ENCODE data around the gene SAT2. TPM values are rescaled to one million over a fixed set of nuclear protein-coding genes. Genes with fewer than 3 reads are reported as not detected.
A peak's percentile ranks its signal among the peaks of the same experiment; 100 is the strongest.

The SAT2 gene
- total RNA-seq, 1 donor from 2014 or later, result 47.2 TPM

DNA sequence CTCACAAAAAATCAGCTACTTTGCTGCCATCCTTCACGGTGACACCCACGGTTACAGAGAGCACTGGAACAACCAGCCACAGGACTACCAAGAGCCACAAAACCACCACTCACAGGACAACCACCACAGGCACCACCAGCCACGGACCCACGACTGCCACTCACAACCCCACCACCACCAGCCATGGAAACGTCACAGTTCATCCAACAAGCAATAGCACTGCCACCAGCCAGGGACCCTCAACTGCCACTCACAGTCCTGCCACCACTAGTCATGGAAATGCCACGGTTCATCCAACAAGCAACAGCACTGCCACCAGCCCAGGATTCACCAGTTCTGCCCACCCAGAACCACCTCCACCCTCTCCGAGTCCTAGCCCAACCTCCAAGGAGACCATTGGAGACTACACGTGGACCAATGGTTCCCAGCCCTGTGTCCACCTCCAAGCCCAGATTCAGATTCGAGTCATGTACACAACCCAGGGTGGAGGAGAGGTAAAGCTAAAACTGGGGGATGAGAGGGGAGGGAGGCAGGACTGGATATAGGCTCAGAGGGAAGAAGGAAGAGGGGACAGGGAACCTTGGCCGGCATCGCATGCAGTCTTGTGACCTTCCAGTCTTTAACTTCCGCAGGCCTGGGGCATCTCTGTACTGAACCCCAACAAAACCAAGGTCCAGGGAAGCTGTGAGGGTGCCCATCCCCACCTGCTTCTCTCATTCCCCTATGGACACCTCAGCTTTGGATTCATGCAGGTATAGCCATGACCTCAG lies 47.6 kb downstream of the SAT2 start:
- Histone ChIP-seq H3K9ac (ENCODE audit: low read length) (peak overlapping the region; percentile 42), H3K9me3 (ENCODE audit: insufficient read depth, low read depth, low read length) (no peaks in the 10 kb centered on the region), H3K79me2 (ENCODE audit: insufficient read depth, low read length) (peaks cover 69% of the 10 kb centered on the region), H3K4me3 (ENCODE audit: insufficient read depth, low read depth, low read length) (no peak overlapping the region), H4K20me1 (ENCODE audit: insufficient read depth, low read length) (peaks cover 56% of the 10 kb centered on the region), H3K36me3 (ENCODE audit: insufficient read depth, low read length) (peaks cover 38% of the 10 kb centered on the region), H2AFZ (ENCODE audit: low read depth, low read length) (no peak overlapping the region), H3K4me1 (ENCODE audit: insufficient read depth, low read length) (peaks cover 46% of the 10 kb centered on the region), H3K4me2 (ENCODE audit: low read length) (peak overlapping the region; percentile 61), H3K27ac (ENCODE audit: low read depth, low read length) (peak overlapping the region; percentile 60), H3K27me3 (ENCODE audit: insufficient read depth, low read length) (no peaks in the 10 kb centered on the region)
- FAIRE-seq, result no peak
- Mint-ChIP-seq H3K4me1 (ENCODE audit: low read depth, unreplicated experiment) (peaks cover 55% of the 10 kb centered on the region), H3K27me3 (ENCODE audit: low read depth, unreplicated experiment) (no peaks in the 10 kb centered on the region), H3K9me3 (ENCODE audit: unreplicated experiment) (no peaks in the 10 kb centered on the region), H3K27ac (ENCODE audit: unreplicated experiment) (peak overlapping the region; percentile 83), H3K36me3 (ENCODE audit: low read depth, unreplicated experiment) (peaks cover 42% of the 10 kb centered on the region), H3K4me3 (ENCODE audit: unreplicated experiment) (peak overlapping the region; percentile 30)
- no peak for DNase-seq (ENCODE audit: low read depth)
- TF ChIP-seq EZH2 (IDR thresholded peaks at IDR 0.05; ENCODE audit: insufficient read depth, low read length), result no peak
- TF ChIP-seq, protein P1, sequence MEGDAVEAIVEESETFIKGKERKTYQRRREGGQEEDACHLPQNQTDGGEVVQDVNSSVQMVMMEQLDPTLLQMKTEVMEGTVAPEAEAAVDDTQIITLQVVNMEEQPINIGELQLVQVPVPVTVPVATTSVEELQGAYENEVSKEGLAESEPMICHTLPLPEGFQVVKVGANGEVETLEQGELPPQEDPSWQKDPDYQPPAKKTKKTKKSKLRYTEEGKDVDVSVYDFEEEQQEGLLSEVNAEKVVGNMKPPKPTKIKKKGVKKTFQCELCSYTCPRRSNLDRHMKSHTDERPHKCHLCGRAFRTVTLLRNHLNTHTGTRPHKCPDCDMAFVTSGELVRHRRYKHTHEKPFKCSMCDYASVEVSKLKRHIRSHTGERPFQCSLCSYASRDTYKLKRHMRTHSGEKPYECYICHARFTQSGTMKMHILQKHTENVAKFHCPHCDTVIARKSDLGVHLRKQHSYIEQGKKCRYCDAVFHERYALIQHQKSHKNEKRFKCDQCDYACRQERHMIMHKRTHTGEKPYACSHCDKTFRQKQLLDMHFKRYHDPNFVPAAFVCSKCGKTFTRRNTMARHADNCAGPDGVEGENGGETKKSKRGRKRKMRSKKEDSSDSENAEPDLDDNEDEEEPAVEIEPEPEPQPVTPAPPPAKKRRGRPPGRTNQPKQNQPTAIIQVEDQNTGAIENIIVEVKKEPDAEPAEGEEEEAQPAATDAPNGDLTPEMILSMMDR (IDR thresholded peaks at IDR 0.05; ENCODE audit: insufficient read depth, low read depth, low read length), result no peak

DNA sequence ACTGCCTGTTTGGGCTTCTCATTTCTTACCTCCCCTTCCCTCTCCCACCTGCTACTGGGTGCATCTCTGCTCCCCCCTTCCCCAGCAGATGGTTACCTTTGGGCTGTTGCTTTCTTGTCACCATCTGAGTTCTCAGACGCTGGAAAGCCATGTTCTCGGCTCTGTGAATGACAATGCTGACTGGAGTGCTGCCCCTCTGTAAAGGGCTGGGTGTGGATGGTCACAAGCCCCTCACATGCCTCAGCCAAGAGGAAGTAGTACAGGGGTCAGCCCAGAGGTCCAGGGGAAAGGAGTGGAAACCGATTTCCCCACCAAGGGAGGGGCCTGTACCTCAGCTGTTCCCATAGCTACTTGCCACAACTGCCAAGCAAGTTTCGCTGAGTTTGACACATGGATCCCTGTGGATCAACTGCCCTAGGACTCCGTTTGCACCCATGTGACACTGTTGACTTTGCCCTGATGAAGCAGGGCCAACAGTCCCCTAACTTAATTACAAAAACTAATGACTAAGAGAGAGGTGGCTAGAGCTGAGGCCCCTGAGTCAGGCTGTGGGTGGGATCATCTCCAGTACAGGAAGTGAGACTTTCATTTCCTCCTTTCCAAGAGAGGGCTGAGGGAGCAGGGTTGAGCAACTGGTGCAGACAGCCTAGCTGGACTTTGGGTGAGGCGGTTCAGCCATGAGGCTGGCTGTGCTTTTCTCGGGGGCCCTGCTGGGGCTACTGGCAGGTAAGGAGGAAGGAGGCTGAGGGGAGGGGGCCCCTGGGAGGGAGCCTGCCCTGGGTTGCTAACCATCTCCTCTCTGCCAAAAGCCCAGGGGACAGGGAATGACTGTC lies 48.4 kb downstream of the SAT2 start, which contains the start of gene CD68:
TSS of gene CD68 (plus strand) at position 638 of the 833 bp plus-strand sequence. CDS start at position 678, 40 bp downstream.
- Histone ChIP-seq H3K79me2 (ENCODE audit: insufficient read depth, low read length) (peaks cover 69% of the 10 kb centered on the region), H3K4me2 (ENCODE audit: low read length) (peak within 1 kb of the TSS; percentile 61), H3K36me3 (ENCODE audit: insufficient read depth, low read length) (peaks cover 46% of the 10 kb centered on the region), H2AFZ (ENCODE audit: low read depth, low read length) (no peak within 1 kb of the TSS), H4K20me1 (ENCODE audit: insufficient read depth, low read length) (peaks cover 64% of the 10 kb centered on the region), H3K4me3 (ENCODE audit: insufficient read depth, low read depth, low read length) (no peak within 1 kb of the TSS), H3K9ac (ENCODE audit: low read length) (peak within 1 kb of the TSS; percentile 57), H3K4me1 (ENCODE audit: insufficient read depth, low read length) (peaks cover 50% of the 10 kb centered on the region), H3K27ac (ENCODE audit: low read depth, low read length) (peak within 1 kb of the TSS; percentile 60), H3K9me3 (ENCODE audit: insufficient read depth, low read depth, low read length) (no peaks in the 10 kb centered on the region), H3K27me3 (ENCODE audit: insufficient read depth, low read length) (no peaks in the 10 kb centered on the region)
- no peaks in the 10 kb centered on the region for H3K27me3 Mint-ChIP-seq (ENCODE audit: low read depth, unreplicated experiment)
- TF ChIP-seq, protein P1 (IDR thresholded peaks at IDR 0.05; ENCODE audit: insufficient read depth, low read depth, low read length), result no peak
- no peak for TF ChIP-seq EZH2 (IDR thresholded peaks at IDR 0.05; ENCODE audit: insufficient read depth, low read length)
- peaks cover 46% of the 10 kb centered on the region for H3K36me3 Mint-ChIP-seq (ENCODE audit: low read depth, unreplicated experiment)
- no peaks in the 10 kb centered on the region for H3K9me3 Mint-ChIP-seq (ENCODE audit: unreplicated experiment)
- peak within 1 kb of the TSS; percentile 47 for H3K4me3 Mint-ChIP-seq (ENCODE audit: unreplicated experiment)
- H3K4me1 Mint-ChIP-seq (ENCODE audit: low read depth, unreplicated experiment), result peaks cover 57% of the 10 kb centered on the region
- peak; percentile 23 for FAIRE-seq
- DNase-seq (ENCODE audit: low read depth), result peak; percentile 79
- H3K27ac Mint-ChIP-seq (ENCODE audit: unreplicated experiment), result peak within 1 kb of the TSS; percentile 83
